GM18867 (cell line): ENCODE measurements around the gene FAT4.
A peak's percentile ranks its signal among the peaks of the same experiment; 100 is the strongest.

ENCODE experiments used
- ATAC-seq: cut with Tn5 transposase; IDR thresholded peaks from one replicate; pipeline ENCODE4 v1.9.1; 2021; ENCODE audit warnings: mild to moderate bottlenecking, moderate library complexity; ENCODE audit not compliant: unreplicated experiment

FAT4 gene

GRCh38 chr4:125314676-125315575 is at the start of gene FAT4:
TSS of gene FAT4 (plus strand) at chr4:125314955. CDS start at chr4:125316412, 1,457 bp downstream.
- peak; percentile 79 for ATAC-seq

- no peak for ATAC-seq
These were observed 48.9 kb upstream of the FAT4 start for GRCh38 chr4:125265846-125266245.

GRCh38 chr4:125266901-125267604 is 47.7 kb upstream of the FAT4 start:
- ATAC-seq = no peak

- no peak for ATAC-seq
These were observed 47.1 kb upstream of the FAT4 start for GRCh38 chr4:125267630-125268029.

GRCh38 chr4:125268068-125268755 is 46.5 kb upstream of the FAT4 start:
- ATAC-seq = no peak

- ATAC-seq = no peak
These were observed 37.9 kb upstream of the FAT4 start for GRCh38 chr4:125276811-125277210.

- no peak for ATAC-seq
These were observed 37.0 kb upstream of the FAT4 start for GRCh38 chr4:125277790-125278189.

GRCh38 chr4:125280892-125281403 is 33.8 kb upstream of the FAT4 start:
- ATAC-seq = no peak

GRCh38 chr4:125283707-125284279 is 31.0 kb upstream of the FAT4 start:
- peak; percentile 69 for ATAC-seq

GRCh38 chr4:125297116-125297515 is 17.6 kb upstream of the FAT4 start:
- no peak for ATAC-seq

GRCh38 chr4:125303058-125303457 is 11.7 kb upstream of the FAT4 start:
- ATAC-seq = no peak

GRCh38 chr4:125303821-125304220 is 10.9 kb upstream of the FAT4 start:
- no peak for ATAC-seq

GRCh38 chr4:125306112-125306511 is 8.6 kb upstream of the FAT4 start:
- ATAC-seq = no peak

GRCh38 chr4:125306533-125306932 is 8.2 kb upstream of the FAT4 start:
- ATAC-seq = no peak

GRCh38 chr4:125311503-125311902 is 3.3 kb upstream of the FAT4 start:
- no peak for ATAC-seq

GRCh38 chr4:125313497-125313896 is 1.3 kb upstream of the FAT4 start:
- ATAC-seq = peak; percentile 67

GRCh38 chr4:125313989-125314667 is 627 bp upstream of the FAT4 start:
- ATAC-seq = no peak

- ATAC-seq = no peak
These were observed 1.0 kb downstream of the FAT4 start for GRCh38 chr4:125315576-125316400.

GRCh38 chr4:125316401-125316790 is 1.6 kb downstream of the FAT4 start:
- ATAC-seq = no peak
